ENCODE measurements around the gene LNX2. TPM values are rescaled to one million over a fixed set of nuclear protein-coding genes. Genes with fewer than 3 reads are reported as not detected.

Gene LNX2
- total RNA-seq, 1 experiment from 2014 or later = 6.4 TPM

DNA sequence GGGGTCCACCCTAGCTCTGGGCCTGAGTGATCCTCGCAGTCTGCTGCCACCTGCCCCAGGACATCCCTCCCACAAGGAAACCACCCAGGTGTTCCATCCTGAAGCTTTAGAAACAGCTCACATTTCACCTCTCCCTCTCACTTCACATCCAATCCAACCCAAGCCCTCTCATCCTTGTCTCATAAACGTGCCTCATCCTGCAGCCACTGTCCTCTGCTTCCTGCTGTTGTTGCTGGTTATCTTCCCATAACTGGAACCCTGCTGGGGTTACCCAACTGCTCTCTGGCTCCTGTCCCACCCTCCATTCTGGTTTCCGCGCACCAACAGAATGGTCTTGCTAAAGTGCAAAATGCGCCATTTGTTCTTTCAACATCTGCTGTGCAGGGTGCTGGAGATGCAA is 110.2 kb downstream of the LNX2 start:
- Histone ChIP-seq H3K27me3 (replicated peaks; ENCODE audit: insufficient read depth, low read depth, low read length, poor library complexity) (peaks cover 5% of the 10 kb centered on the region), H3K4me3 (ENCODE audit: low read depth, low read length, poor library complexity, severe bottlenecking) (no peak overlapping the region), H3K9me3 (ENCODE audit: low read depth, low read length, poor library complexity, severe bottlenecking) (no peaks in the 10 kb centered on the region), H3K27ac (ENCODE audit: low read depth, low read length, poor library complexity, severe bottlenecking) (no peak overlapping the region), H3K4me1 (ENCODE audit: insufficient read depth, low read length, poor library complexity, severe bottlenecking) (no peaks in the 10 kb centered on the region), H3K36me3 (ENCODE audit: insufficient read depth, low read length, poor library complexity, severe bottlenecking) (no peaks in the 10 kb centered on the region)
- no peak for DNase-seq (ENCODE audit: low spot score)
- intact Hi-C loops (cut with micrococcal nuclease; ENCODE audit: unreplicated experiment) = no loop called here
- TF ChIP-seq, protein P1, sequence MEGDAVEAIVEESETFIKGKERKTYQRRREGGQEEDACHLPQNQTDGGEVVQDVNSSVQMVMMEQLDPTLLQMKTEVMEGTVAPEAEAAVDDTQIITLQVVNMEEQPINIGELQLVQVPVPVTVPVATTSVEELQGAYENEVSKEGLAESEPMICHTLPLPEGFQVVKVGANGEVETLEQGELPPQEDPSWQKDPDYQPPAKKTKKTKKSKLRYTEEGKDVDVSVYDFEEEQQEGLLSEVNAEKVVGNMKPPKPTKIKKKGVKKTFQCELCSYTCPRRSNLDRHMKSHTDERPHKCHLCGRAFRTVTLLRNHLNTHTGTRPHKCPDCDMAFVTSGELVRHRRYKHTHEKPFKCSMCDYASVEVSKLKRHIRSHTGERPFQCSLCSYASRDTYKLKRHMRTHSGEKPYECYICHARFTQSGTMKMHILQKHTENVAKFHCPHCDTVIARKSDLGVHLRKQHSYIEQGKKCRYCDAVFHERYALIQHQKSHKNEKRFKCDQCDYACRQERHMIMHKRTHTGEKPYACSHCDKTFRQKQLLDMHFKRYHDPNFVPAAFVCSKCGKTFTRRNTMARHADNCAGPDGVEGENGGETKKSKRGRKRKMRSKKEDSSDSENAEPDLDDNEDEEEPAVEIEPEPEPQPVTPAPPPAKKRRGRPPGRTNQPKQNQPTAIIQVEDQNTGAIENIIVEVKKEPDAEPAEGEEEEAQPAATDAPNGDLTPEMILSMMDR (conservative IDR thresholded peaks at IDR 0.05; ENCODE audit: low read depth, low read length) = no peak
- TF ChIP-seq EZH2 (IDR thresholded peaks at IDR 0.05; ENCODE audit: borderline replicate concordance, low read depth, low read length, poor library complexity, severe bottlenecking) = no peak
- ChIA-PET POLR2A (ENCODE audit: low non-redundant PET) (no interaction called here), CTCF (no interaction called here)
- BruUV-seq (replicated peaks) = no TSS peak

DNA sequence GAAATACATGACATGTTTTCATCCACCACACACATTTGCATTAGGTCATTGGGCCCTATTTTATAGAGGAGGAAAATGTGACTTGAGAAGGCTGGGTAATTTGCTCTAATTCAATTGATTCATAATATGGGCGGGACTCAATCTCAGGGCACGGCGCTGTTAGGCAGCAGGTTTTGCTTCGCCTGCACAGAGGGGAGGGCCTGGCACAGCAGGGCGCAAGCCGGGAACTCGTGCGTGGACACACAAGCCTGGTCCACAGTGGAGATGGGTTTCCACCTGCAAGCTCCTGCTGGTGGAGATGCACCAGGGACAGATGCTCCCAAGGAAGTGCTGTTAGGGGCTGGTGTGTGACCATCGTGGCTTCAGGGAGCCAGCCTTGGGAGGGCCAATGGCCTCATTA is 111.5 kb downstream of the LNX2 start:
- no peak for DNase-seq (ENCODE audit: low spot score)
- no peaks in the 10 kb centered on the region for H3K4me1 ChIP-seq (ENCODE audit: insufficient read depth, low read length, poor library complexity, severe bottlenecking)
- POLR2A ChIA-PET (ENCODE audit: low non-redundant PET) = no interaction called here
- H3K27me3 ChIP-seq (replicated peaks; ENCODE audit: insufficient read depth, low read depth, low read length, poor library complexity) = peaks cover 5% of the 10 kb centered on the region
- intact Hi-C loops (cut with micrococcal nuclease; ENCODE audit: unreplicated experiment) = no loop called here
- H3K36me3 ChIP-seq (ENCODE audit: insufficient read depth, low read length, poor library complexity, severe bottlenecking) = no peaks in the 10 kb centered on the region
- CTCF ChIA-PET = no interaction called here
- BruUV-seq (replicated peaks) = no TSS peak
- TF ChIP-seq, protein P1 (conservative IDR thresholded peaks at IDR 0.05; ENCODE audit: low read depth, low read length) = no peak
- no peak for TF ChIP-seq EZH2 (IDR thresholded peaks at IDR 0.05; ENCODE audit: borderline replicate concordance, low read depth, low read length, poor library complexity, severe bottlenecking)
- H3K9me3 ChIP-seq (ENCODE audit: low read depth, low read length, poor library complexity, severe bottlenecking) = no peaks in the 10 kb centered on the region
- no peak overlapping the region for H3K27ac ChIP-seq (ENCODE audit: low read depth, low read length, poor library complexity, severe bottlenecking)
- H3K4me3 ChIP-seq (ENCODE audit: low read depth, low read length, poor library complexity, severe bottlenecking) = no peak overlapping the region

DNA sequence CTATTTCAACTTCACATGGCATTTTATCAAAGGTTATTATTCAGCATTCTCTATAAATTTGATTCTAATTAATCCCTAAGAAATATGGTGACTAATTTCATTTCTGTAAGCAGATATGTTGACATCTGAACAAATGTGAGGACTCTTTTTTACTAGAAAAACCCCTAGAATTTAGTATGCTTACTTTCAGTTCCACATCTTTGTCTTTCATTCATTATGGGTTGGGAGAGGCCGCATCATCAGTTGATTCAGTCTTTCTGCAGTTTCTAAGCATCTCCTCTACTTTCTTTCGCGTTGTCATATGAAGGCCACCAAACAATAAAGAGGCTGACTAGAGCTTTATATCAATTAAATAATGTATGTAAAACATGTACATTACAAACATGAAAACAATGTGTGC is 114.5 kb downstream of the LNX2 start:
- Histone ChIP-seq H3K4me1 (ENCODE audit: insufficient read depth, low read length, poor library complexity, severe bottlenecking) (no peaks in the 10 kb centered on the region), H3K27me3 (replicated peaks; ENCODE audit: insufficient read depth, low read depth, low read length, poor library complexity) (peaks cover 5% of the 10 kb centered on the region), H3K27ac (ENCODE audit: low read depth, low read length, poor library complexity, severe bottlenecking) (no peak overlapping the region), H3K36me3 (ENCODE audit: insufficient read depth, low read length, poor library complexity, severe bottlenecking) (no peaks in the 10 kb centered on the region), H3K9me3 (ENCODE audit: low read depth, low read length, poor library complexity, severe bottlenecking) (no peaks in the 10 kb centered on the region), H3K4me3 (ENCODE audit: low read depth, low read length, poor library complexity, severe bottlenecking) (no peak overlapping the region)
- TF ChIP-seq, protein P1 (conservative IDR thresholded peaks at IDR 0.05; ENCODE audit: low read depth, low read length) = no peak
- no peak for TF ChIP-seq EZH2 (IDR thresholded peaks at IDR 0.05; ENCODE audit: borderline replicate concordance, low read depth, low read length, poor library complexity, severe bottlenecking)
- intact Hi-C loops (cut with micrococcal nuclease; ENCODE audit: unreplicated experiment) = no loop called here
- ChIA-PET CTCF (no interaction called here), POLR2A (ENCODE audit: low non-redundant PET) (no interaction called here)
- BruUV-seq (replicated peaks) = no TSS peak
- DNase-seq (ENCODE audit: low spot score) = no peak

Measured in A673 (cell line).